Activated CD8-positive, alpha-beta T cell treated with anti-CD3 and anti-CD28 coated beads for 36 hours (primary cell): ENCODE results near the gene TSHR. TPM values are rescaled to one million over a fixed set of nuclear protein-coding genes. Genes with fewer than 3 reads are reported as not detected.

Experiments
- ATAC-seq: fragments of 200-7000 bp; cut with Tn5 transposase; one replicate; pipeline ENCODE4 v1.10.0; 2021; ENCODE audit warnings: mild to moderate bottlenecking, moderate library complexity
- CTCF ChIA-PET: fragments of 350-600 bp; sonication (Branson Sonifier 250); formaldehyde crosslinking; loops from one replicate; lab custom pipeline; 2021; ENCODE audit warnings: antibody characterized with exemption; lab: Charles Lee
- POLR2A ChIA-PET: fragments of 350-600 bp; sonication (Branson Sonifier 250); formaldehyde crosslinking; loops from one replicate; lab custom pipeline; 2021; ENCODE audit warnings: antibody characterized with exemption; lab: Charles Lee
- DNase-seq: peaks from one replicate; pipeline ENCODE4 v3.0.0-alpha.2; 2020
- H3K27ac Mint-ChIP-seq: one replicate; pipeline ENCODE4 v1.8.0; 2021; ENCODE audit warnings: mild to moderate bottlenecking, mixed read lengths
- H3K27me3 Mint-ChIP-seq: one replicate; pipeline ENCODE4 v1.8.0; 2021; ENCODE audit warnings: mixed read lengths
- H3K36me3 Mint-ChIP-seq: one replicate; pipeline ENCODE4 v1.8.0; 2021; ENCODE audit warnings: low read depth, mixed read lengths
- H3K4me1 Mint-ChIP-seq: one replicate; pipeline ENCODE4 v1.8.0; 2021; ENCODE audit warnings: low read depth, mixed read lengths
- H3K4me3 Mint-ChIP-seq: one replicate; pipeline ENCODE4 v1.8.0; 2021; ENCODE audit warnings: mild to moderate bottlenecking, moderate library complexity, mixed read lengths
- H3K9me3 Mint-ChIP-seq: one replicate; pipeline ENCODE4 v1.8.0; 2021; ENCODE audit warnings: mixed read lengths
- CTCF ChIP-seq: fragments of 200-600 bp; IDR thresholded peaks from one replicate; pipeline ENCODE4 v1.8.0; 2022; ENCODE audit warnings: antibody characterized with exemption, mild to moderate bottlenecking
- intact Hi-C: fragments of 100-400 bp; cut with micrococcal nuclease; formaldehyde crosslinking; loops from one replicate; pipeline ENCODE4 v1.10.0; 2022
- total RNA-seq, 2 experiments: library from RNA; stranded (reverse); gene quantifications; one replicate each; pipeline ENCODE4 v1.2.3, GENCODE V29; 2021

The TSHR gene
- total RNA-seq, 2 experiments from 2014 or later: 0.31 TPM; not detected in 1

- POLR2A ChIA-PET: no interaction called here
- Mint-ChIP-seq H3K27ac (no peak overlapping the region), H3K36me3 (no peaks in the 10 kb centered on the region), H3K27me3 (peaks cover 4% of the 10 kb centered on the region), H3K4me1 (peaks cover 17% of the 10 kb centered on the region), H3K9me3 (no peaks in the 10 kb centered on the region), H3K4me3 (no peak overlapping the region)
- ATAC-seq: peak; percentile 93
- DNase-seq: peak; percentile 38
- CTCF ChIA-PET: interaction anchor here (0.6 to 1.7 kb wide), 2 partner anchors 11 to 17 kb away, joined by 3 to 4 read pairs; no protein-coding TSS in a partner anchor
- TF ChIP-seq CTCF: no peak
- intact Hi-C loops: no loop called here
Measured at GRCh38 chr14:81153187-81153586, 197.8 kb downstream of the TSHR start.

- ATAC-seq (no peak), DNase-seq (no peak)
- TF ChIP-seq CTCF: no peak
- intact Hi-C loops: no loop called here
- POLR2A ChIA-PET: no interaction called here
- peaks cover 4% of the 10 kb centered on the region for H3K27me3 Mint-ChIP-seq
- CTCF ChIA-PET: interaction anchor here (3.7 kb wide), 1 partner anchor 13 kb away, joined by 15 read pairs; no protein-coding TSS in a partner anchor
- no peaks in the 10 kb centered on the region for H3K36me3 Mint-ChIP-seq
- H3K4me1 Mint-ChIP-seq: peaks cover 13% of the 10 kb centered on the region
- no peak overlapping the region for H3K4me3 Mint-ChIP-seq
- H3K27ac Mint-ChIP-seq: no peak overlapping the region
- no peaks in the 10 kb centered on the region for H3K9me3 Mint-ChIP-seq
Measured at GRCh38 chr14:81157431-81157830, 202.0 kb downstream of the TSHR start.

- ChIA-PET CTCF (interaction anchor here (1.4 to 2.0 kb wide), 4 partner anchors 10 to 173 kb away, joined by 5 to 10 read pairs (median 7); no protein-coding TSS in a partner anchor), POLR2A (interaction anchor here (1.0 kb wide), 1 partner anchor 20 kb away, joined by 3 read pairs; no protein-coding TSS in a partner anchor)
- DNase-seq (no peak), ATAC-seq (no peak)
- Mint-ChIP-seq H3K4me1 (peaks cover 11% of the 10 kb centered on the region), H3K27me3 (no peaks in the 10 kb centered on the region), H3K36me3 (no peaks in the 10 kb centered on the region), H3K9me3 (no peaks in the 10 kb centered on the region), H3K27ac (no peak overlapping the region), H3K4me3 (no peak overlapping the region)
- TF ChIP-seq CTCF: no peak
- intact Hi-C loops: loop anchor here (5.0 kb wide), 1 partner anchor 204 kb away; the partner anchor contains the start of gene TSHR
Measured at GRCh38 chr14:81161088-81161487, 205.7 kb downstream of the TSHR start.

- no peak for TF ChIP-seq CTCF
- no peak for DNase-seq
- ChIA-PET POLR2A (interaction anchor here (1.0 kb wide), 2 partner anchors 17 to 20 kb away, joined by 3 read pairs; no protein-coding TSS in a partner anchor), CTCF (interaction anchor here (1.4 to 3.1 kb wide), 5 partner anchors 9 to 174 kb away, joined by 5 to 10 read pairs (median 7); no protein-coding TSS in a partner anchor)
- Mint-ChIP-seq H3K27me3 (no peaks in the 10 kb centered on the region), H3K27ac (no peak overlapping the region), H3K9me3 (no peaks in the 10 kb centered on the region), H3K36me3 (no peaks in the 10 kb centered on the region), H3K4me3 (no peak overlapping the region), H3K4me1 (peaks cover 11% of the 10 kb centered on the region)
- intact Hi-C loops: loop anchor here (5.0 kb wide), 1 partner anchor 204 kb away; the partner anchor contains the start of gene TSHR
- no peak for ATAC-seq
Measured at GRCh38 chr14:81161749-81162148, 206.3 kb downstream of the TSHR start.

- ChIA-PET CTCF (interaction anchor here (0.9 to 3.1 kb wide), 7 partner anchors 9 to 175 kb away, joined by 3 to 18 read pairs (median 10); no protein-coding TSS in a partner anchor), POLR2A (interaction anchor here (1.0 to 1.2 kb wide), 2 partner anchors 8 to 18 kb away, joined by 3 read pairs; no protein-coding TSS in a partner anchor)
- TF ChIP-seq CTCF: no peak
- H3K9me3 Mint-ChIP-seq: no peaks in the 10 kb centered on the region
- H3K36me3 Mint-ChIP-seq: no peaks in the 10 kb centered on the region
- ATAC-seq (no peak), DNase-seq (no peak)
- no peak overlapping the region for H3K27ac Mint-ChIP-seq
- H3K4me3 Mint-ChIP-seq: no peak overlapping the region
- intact Hi-C loops: loop anchor here (5.0 kb wide), 1 partner anchor 206 kb away; the partner anchor contains the start of gene TSHR
- H3K4me1 Mint-ChIP-seq: peaks cover 11% of the 10 kb centered on the region
- H3K27me3 Mint-ChIP-seq: no peaks in the 10 kb centered on the region
Measured at GRCh38 chr14:81162941-81163340, 207.5 kb downstream of the TSHR start.
